ENCODE measurements around the gene DNASE1L2. TPM values are rescaled to one million over a fixed set of nuclear protein-coding genes. Genes with fewer than 3 reads are reported as not detected.
A peak's percentile ranks its signal among the peaks of the same experiment; 100 is the strongest.

DNASE1L2 gene
- total RNA-seq, 1 experiment from 2014 or later: 0.27 TPM

- Histone ChIP-seq H3K27me3 (replicated peaks; ENCODE audit: control insufficient read depth, insufficient read depth, low read length) (no peaks in the 10 kb centered on the region), H3K4me3 (ENCODE audit: low read depth, low read length) (peak overlapping the region; percentile 90; the same call in 1 of the 2 replicates), H3K9me3 (no peaks in the 10 kb centered on the region), H3K4me1 (peaks cover 8% of the 10 kb centered on the region; the same call in 1 of the 2 replicates), H3K36me3 (ENCODE audit: control insufficient read depth, insufficient read depth, low read length) (peaks cover 3% of the 10 kb centered on the region)
- ChIA-PET POLR2A (interaction anchor here (0.6 to 1.3 kb wide), 2 partner anchors 8 to 52 kb away, joined by 3 to 5 read pairs; partner anchors contain the start of genes PGP and TRAF7), CTCF (no interaction called here)
- DNase-seq: no peak
- intact Hi-C loops (cut with micrococcal nuclease; ENCODE audit: unreplicated experiment): no loop called here
- Mint-ChIP-seq H3K9me3 (ENCODE audit: unreplicated experiment) (no peaks in the 10 kb centered on the region), H3K4me1 (ENCODE audit: low read depth, unreplicated experiment) (peaks cover 14% of the 10 kb centered on the region), H3K4me3 (ENCODE audit: unreplicated experiment) (peak overlapping the region; percentile 72), H3K27me3 (ENCODE audit: insufficient read depth, unreplicated experiment) (no peaks in the 10 kb centered on the region), H3K36me3 (ENCODE audit: insufficient read depth, unreplicated experiment) (peaks cover 67% of the 10 kb centered on the region), H3K27ac (ENCODE audit: unreplicated experiment) (peak overlapping the region; percentile 76)
- TF ChIP-seq CTCF (IDR thresholded peaks at IDR 0.05; ENCODE audit: insufficient read depth in 1 of 2, low read depth in 1 of 2, low read length in 1 of 2, severe bottlenecking in 1 of 2, unreplicated experiment in 1 of 2): no peak
- no TSS peak for BruUV-seq (replicated peaks)
Measured at GRCh38 chr16:2206780-2207433, 29.3 kb upstream of the DNASE1L2 start.

GRCh38 chr16:2207872-2208271, 28.4 kb upstream of the DNASE1L2 start:
- Histone ChIP-seq H3K9me3 (no peaks in the 10 kb centered on the region), H3K4me1 (peaks cover 16% of the 10 kb centered on the region), H3K36me3 (ENCODE audit: control insufficient read depth, insufficient read depth, low read length) (peaks cover 6% of the 10 kb centered on the region), H3K27me3 (replicated peaks; ENCODE audit: control insufficient read depth, insufficient read depth, low read length) (no peaks in the 10 kb centered on the region), H3K4me3 (ENCODE audit: low read depth, low read length) (no peak overlapping the region)
- ChIA-PET POLR2A (no interaction called here), CTCF (no interaction called here)
- H3K4me3 Mint-ChIP-seq (ENCODE audit: unreplicated experiment): peak overlapping the region; percentile 61
- peak overlapping the region; percentile 76 for H3K27ac Mint-ChIP-seq (ENCODE audit: unreplicated experiment)
- H3K4me1 Mint-ChIP-seq (ENCODE audit: low read depth, unreplicated experiment): peaks cover 14% of the 10 kb centered on the region
- no peak for TF ChIP-seq CTCF (IDR thresholded peaks at IDR 0.05; ENCODE audit: insufficient read depth in 1 of 2, low read depth in 1 of 2, low read length in 1 of 2, severe bottlenecking in 1 of 2, unreplicated experiment in 1 of 2)
- H3K9me3 Mint-ChIP-seq (ENCODE audit: unreplicated experiment): no peaks in the 10 kb centered on the region
- no peak for DNase-seq
- BruUV-seq (replicated peaks): no TSS peak
- H3K36me3 Mint-ChIP-seq (ENCODE audit: insufficient read depth, unreplicated experiment): peaks cover 68% of the 10 kb centered on the region
- H3K27me3 Mint-ChIP-seq (ENCODE audit: insufficient read depth, unreplicated experiment): no peaks in the 10 kb centered on the region
- intact Hi-C loops (cut with micrococcal nuclease; ENCODE audit: unreplicated experiment): no loop called here

GRCh38 chr16:2208308-2208707, 27.9 kb upstream of the DNASE1L2 start:
- no peak for DNase-seq
- no peaks in the 10 kb centered on the region for H3K9me3 ChIP-seq
- no TSS peak for BruUV-seq (replicated peaks)
- no peak overlapping the region for H3K4me3 Mint-ChIP-seq (ENCODE audit: unreplicated experiment)
- ChIA-PET POLR2A (no interaction called here), CTCF (no interaction called here)
- peaks cover 21% of the 10 kb centered on the region for H3K4me1 ChIP-seq
- H3K27me3 Mint-ChIP-seq (ENCODE audit: insufficient read depth, unreplicated experiment): no peaks in the 10 kb centered on the region
- intact Hi-C loops (cut with micrococcal nuclease; ENCODE audit: unreplicated experiment): no loop called here
- no peaks in the 10 kb centered on the region for H3K9me3 Mint-ChIP-seq (ENCODE audit: unreplicated experiment)
- H3K4me1 Mint-ChIP-seq (ENCODE audit: low read depth, unreplicated experiment): peaks cover 14% of the 10 kb centered on the region
- no peak overlapping the region for H3K4me3 ChIP-seq (ENCODE audit: low read depth, low read length)
- no peak overlapping the region for H3K27ac Mint-ChIP-seq (ENCODE audit: unreplicated experiment)
- H3K36me3 Mint-ChIP-seq (ENCODE audit: insufficient read depth, unreplicated experiment): peaks cover 71% of the 10 kb centered on the region
- H3K27me3 ChIP-seq (replicated peaks; ENCODE audit: control insufficient read depth, insufficient read depth, low read length): no peaks in the 10 kb centered on the region
- TF ChIP-seq CTCF (IDR thresholded peaks at IDR 0.05; ENCODE audit: insufficient read depth in 1 of 2, low read depth in 1 of 2, low read length in 1 of 2, severe bottlenecking in 1 of 2, unreplicated experiment in 1 of 2): no peak
- peaks cover 6% of the 10 kb centered on the region for H3K36me3 ChIP-seq (ENCODE audit: control insufficient read depth, insufficient read depth, low read length)
